Measurements from ENCODE around the gene SURF6. TPM values are rescaled to one million over a fixed set of nuclear protein-coding genes. Genes with fewer than 3 reads are reported as not detected.

SURF6 gene
- total RNA-seq, 1 donor, result 8.2 TPM

GRCh38 chr9:133309608-133310007 lies 26.4 kb downstream of the SURF6 start:
- DNase-seq (ENCODE audit: low read depth), result no peak
- no peak overlapping the region for H3K4me3 ChIP-seq (ENCODE audit: low read depth, low read length)
- TF ChIP-seq, protein P1, sequence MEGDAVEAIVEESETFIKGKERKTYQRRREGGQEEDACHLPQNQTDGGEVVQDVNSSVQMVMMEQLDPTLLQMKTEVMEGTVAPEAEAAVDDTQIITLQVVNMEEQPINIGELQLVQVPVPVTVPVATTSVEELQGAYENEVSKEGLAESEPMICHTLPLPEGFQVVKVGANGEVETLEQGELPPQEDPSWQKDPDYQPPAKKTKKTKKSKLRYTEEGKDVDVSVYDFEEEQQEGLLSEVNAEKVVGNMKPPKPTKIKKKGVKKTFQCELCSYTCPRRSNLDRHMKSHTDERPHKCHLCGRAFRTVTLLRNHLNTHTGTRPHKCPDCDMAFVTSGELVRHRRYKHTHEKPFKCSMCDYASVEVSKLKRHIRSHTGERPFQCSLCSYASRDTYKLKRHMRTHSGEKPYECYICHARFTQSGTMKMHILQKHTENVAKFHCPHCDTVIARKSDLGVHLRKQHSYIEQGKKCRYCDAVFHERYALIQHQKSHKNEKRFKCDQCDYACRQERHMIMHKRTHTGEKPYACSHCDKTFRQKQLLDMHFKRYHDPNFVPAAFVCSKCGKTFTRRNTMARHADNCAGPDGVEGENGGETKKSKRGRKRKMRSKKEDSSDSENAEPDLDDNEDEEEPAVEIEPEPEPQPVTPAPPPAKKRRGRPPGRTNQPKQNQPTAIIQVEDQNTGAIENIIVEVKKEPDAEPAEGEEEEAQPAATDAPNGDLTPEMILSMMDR (IDR thresholded peaks at IDR 0.05; ENCODE audit: insufficient read depth, low read depth, low read length), result no peak

GRCh38 chr9:133307301-133307700 lies 28.7 kb downstream of the SURF6 start:
- TF ChIP-seq, protein P1 (IDR thresholded peaks at IDR 0.05; ENCODE audit: insufficient read depth, low read depth, low read length), result no peak
- DNase-seq (ENCODE audit: low read depth), result no peak

GRCh38 chr9:133306242-133307204 lies 29.5 kb downstream of the SURF6 start:
- TF ChIP-seq, protein P1 (IDR thresholded peaks at IDR 0.05; ENCODE audit: insufficient read depth, low read depth, low read length), result no peak
- DNase-seq (ENCODE audit: low read depth), result no peak
- no peak overlapping the region for H3K4me3 ChIP-seq (ENCODE audit: low read depth, low read length)

More at GRCh38 chr9:133307301-133307700, 28.7 kb downstream of the SURF6 start:
- H3K4me3 ChIP-seq (ENCODE audit: low read depth, low read length), result no peak overlapping the region

GRCh38 chr9:133305731-133306130 lies 30.3 kb downstream of the SURF6 start:
- H3K4me3 ChIP-seq (ENCODE audit: low read depth, low read length), result no peak overlapping the region
- TF ChIP-seq, protein P1 (IDR thresholded peaks at IDR 0.05; ENCODE audit: insufficient read depth, low read depth, low read length), result no peak
- no peak for DNase-seq (ENCODE audit: low read depth)

DNA sequence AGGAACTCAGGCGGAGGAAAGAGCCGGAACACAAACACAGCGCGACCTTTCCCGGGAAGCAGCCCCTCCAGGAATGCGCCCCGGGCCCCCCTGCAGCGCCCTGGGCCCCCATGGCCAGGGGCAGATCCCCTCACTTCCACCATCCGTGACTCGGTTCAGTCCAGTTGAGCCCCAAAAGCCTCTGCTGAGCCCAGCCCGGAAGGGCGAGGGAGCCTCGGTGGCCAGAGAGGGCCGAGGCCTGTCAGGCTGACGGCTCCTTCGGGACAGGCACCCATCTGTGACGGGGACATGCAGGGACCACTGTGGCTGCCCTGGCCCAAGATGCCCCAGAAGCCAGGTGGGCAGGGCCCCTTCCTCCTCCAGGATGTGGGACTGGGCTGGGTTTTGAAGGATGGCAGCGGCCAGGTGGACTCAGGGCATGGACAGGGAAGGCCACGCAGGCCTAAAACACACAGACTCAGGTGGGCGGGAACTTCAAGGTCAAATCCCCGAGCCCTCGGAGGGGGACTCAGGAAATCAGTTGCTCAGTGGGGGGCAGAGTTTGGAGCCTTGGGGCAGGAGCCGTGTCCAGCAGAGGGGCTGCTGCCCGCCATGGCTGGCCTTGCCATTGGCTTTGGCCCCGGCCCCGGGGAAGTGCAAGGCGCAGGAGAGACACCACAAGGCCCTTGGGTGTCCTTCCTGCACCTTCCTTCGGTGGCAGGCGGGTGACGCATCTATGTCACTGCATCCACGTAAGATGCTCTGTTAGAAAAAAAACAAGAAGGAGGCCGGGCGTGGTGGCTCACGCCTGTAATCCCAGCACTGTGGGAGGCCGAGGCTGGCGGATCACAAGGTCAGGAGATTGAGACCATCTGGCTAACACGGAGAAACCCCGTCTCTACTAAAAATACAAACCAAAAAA lies 31.3 kb downstream of the SURF6 start:
- TF ChIP-seq, protein P1 (IDR thresholded peaks at IDR 0.05; ENCODE audit: insufficient read depth, low read depth, low read length), result no peak
- DNase-seq (ENCODE audit: low read depth), result no peak
- no peak overlapping the region for H3K4me3 ChIP-seq (ENCODE audit: low read depth, low read length)

DNA sequence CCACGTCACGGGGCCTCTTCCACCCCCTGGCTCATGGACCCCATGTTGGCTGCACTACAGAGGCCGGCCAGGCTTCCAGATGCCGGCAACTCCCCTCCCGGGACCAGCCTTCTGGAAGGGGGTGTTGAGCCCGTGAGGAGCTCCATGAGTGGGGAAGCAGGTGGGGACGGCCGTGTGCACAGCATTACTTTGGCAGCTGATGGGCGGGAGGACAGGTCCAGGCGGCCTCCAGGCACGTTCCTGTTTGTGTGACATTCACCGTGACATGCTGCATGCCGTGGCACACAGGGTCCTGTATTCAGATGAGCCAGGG lies 31.9 kb downstream of the SURF6 start:
- TF ChIP-seq, protein P1 (IDR thresholded peaks at IDR 0.05; ENCODE audit: insufficient read depth, low read depth, low read length), result no peak
- no peak overlapping the region for H3K4me3 ChIP-seq (ENCODE audit: low read depth, low read length)
- DNase-seq (ENCODE audit: low read depth), result no peak
